GM12874 (cell line): ENCODE results near the gene DNM1L.

Source experiments
- TF ChIP-seq, protein P1 (sequence below): IDR thresholded peaks from 2 replicates; pipeline ENCODE4 v1.5.1; 2011; ENCODE audit warnings: low read depth, mild to moderate bottlenecking, control low read depth, low read length, moderate library complexity; ENCODE audit not compliant: insufficient read depth

The DNM1L gene

DNA sequence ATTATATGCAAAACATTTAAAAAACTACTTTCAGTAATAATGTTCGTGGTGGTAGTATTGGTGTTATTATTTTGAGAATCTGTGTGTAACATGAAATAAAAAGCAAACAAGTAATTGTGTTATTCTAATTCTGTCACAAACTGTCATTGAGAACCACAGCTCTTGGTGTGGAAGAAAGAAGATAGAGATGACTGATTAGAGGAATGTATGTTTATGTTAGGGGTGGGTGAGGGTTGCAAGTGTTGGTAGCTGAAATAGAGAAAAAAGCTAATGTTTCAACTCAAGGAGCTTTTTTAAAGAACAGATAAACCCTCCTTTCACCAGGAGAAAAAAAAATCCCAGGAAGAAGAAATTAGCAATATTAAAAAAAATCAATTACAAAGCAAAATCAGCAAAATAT, 18.3 kb downstream of the DNM1L start:
- TF ChIP-seq, protein P1, sequence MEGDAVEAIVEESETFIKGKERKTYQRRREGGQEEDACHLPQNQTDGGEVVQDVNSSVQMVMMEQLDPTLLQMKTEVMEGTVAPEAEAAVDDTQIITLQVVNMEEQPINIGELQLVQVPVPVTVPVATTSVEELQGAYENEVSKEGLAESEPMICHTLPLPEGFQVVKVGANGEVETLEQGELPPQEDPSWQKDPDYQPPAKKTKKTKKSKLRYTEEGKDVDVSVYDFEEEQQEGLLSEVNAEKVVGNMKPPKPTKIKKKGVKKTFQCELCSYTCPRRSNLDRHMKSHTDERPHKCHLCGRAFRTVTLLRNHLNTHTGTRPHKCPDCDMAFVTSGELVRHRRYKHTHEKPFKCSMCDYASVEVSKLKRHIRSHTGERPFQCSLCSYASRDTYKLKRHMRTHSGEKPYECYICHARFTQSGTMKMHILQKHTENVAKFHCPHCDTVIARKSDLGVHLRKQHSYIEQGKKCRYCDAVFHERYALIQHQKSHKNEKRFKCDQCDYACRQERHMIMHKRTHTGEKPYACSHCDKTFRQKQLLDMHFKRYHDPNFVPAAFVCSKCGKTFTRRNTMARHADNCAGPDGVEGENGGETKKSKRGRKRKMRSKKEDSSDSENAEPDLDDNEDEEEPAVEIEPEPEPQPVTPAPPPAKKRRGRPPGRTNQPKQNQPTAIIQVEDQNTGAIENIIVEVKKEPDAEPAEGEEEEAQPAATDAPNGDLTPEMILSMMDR, result no peak

DNA sequence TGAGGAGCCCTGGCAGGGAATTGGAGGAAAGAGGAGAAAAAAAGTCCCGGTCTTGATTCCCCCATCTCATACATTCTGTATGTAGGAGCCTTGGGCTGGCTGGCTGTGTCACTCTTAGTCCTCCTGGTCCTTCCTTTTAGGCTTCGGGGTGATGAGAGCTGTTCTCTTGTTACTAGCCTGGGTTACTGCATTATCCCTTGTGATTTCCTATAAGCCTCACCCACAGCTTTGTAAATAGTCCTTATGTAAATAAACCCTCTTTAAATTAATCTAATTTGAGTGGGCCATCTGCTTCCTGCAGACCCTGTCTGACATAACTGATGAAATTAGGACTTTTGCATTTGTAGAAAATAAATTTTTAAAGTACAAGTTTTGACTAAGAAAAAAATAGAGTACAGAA, 19.2 kb downstream of the DNM1L start:
- TF ChIP-seq, protein P1, result no peak

DNA sequence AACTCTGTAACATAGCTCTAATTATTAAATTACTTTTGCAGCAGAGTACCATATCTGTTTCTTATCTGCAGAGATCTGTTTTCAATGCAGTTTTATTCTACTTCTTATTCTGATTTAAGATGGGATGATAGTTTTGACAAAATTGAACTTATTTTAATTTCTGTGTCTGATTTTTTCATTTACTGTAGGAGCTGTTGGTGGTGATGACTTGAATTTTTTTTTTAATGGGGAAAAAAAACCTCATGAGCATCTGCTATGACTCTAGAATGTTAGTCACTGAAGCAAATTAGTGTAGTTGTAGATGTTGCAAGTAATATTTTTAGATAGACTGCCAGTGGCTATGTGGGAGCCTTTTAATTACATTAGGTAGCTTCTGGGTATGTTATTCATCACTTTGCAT, 23.4 kb downstream of the DNM1L start:
- TF ChIP-seq, protein P1, result no peak

DNA sequence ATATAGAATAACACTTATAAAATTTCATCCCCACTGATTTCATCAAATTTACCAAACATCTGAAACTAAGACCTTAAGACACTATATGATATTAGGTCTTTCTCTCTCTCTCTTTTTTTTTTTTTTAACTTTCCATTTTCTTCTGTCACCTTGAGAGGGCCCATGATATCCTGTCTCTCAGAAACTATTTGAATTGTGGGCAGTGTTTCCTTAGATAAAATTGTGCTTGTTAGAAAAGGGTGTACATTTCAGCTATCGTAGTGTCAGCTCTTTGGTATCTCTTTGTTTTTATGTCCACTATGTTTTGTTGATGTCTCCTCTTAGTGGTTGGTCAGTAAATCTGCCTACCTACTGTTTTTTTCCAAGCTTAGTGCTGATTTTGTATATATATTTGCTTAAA, 23.8 kb downstream of the DNM1L start:
- TF ChIP-seq, protein P1, result no peak

DNA sequence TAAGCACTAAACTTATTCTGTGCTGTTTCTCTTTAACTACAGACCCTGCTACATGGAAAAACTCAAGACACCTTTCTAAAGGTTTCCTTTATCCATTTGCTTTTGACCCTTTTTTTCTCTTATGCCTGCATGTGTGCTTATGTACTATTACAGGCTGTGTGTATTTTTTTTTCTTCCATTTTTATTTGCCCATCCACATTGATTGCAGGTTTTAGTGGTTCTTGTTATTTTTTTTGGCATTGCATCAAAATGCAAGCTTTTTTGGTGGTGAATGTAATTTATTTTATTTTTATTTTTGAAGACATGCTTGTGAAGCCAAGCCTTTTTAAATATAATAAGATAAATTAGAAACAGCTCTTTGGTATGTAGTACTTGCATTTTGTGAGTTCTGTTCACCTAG, 26.7 kb downstream of the DNM1L start:
- TF ChIP-seq, protein P1, result no peak

DNA sequence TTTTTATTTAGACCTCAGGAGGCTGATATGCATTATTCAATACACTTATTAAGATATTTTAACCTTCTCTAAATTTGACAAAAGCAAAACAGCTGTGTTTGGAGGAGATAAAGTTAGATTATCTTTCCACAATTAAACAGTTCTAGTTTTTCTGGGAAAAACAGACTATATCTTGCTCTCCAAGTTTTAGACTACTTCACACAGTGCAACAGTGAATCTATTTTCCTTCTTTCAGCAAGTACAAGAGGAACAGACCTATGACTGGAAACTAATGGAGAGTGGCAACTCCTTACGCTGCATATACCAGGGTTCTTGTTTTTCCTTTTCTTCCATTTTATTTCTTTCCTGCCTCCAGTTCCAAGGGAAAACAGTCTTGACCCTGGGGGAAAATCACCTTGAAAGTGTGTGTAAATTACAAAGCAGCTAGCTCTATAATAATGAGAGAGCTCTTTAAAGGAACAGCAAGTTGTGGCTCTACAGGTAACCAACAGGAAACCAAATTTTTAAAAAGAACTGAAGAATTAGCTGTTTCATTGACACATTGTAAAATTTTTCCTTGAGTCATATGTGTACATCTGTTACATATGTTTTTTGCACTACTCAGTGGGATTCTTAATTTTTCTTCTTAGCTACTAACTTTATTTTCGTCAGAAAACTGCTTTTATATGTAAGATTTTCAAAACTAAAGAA, 27.4 kb downstream of the DNM1L start:
- TF ChIP-seq, protein P1, result no peak

DNA sequence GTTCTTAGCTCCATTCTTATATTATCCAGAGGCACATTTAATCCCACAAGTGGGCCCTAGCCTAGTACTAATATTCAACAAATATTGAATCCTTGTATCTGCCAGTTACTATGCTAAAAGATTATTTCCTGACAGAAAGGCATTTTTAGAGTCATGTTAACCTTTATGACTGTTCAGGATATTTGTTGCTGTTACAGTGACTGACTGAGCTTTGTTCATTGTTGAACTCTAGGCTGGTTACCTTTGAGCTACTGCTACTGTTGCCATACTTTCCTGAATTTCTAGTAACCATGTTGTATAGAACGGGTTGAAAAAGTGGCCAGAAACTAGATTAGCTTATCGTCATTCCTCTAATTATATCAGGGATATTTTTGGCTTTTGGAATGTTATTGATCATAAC, 29.8 kb downstream of the DNM1L start:
- TF ChIP-seq, protein P1, result no peak
